Tibial nerve (tissue), 4 donors: ENCODE results near the gene FHDC1.

Source experiments
- CTCF ChIP-seq, 5 experiments: fragments of 200-600 bp in 3 of 5; fragments of 450-650 bp in 2 of 5; sonication (generic) in 3 of 5; IDR thresholded peaks; one replicate each; pipeline ENCODE4 v1.5.1; 2016 to 2019; ENCODE audit warnings: antibody characterized with exemption in 5 of 5, mild to moderate bottlenecking in 3 of 5, moderate library complexity in 2 of 5
- EP300 ChIP-seq, 2 donors: sonication (generic); formaldehyde crosslinking; IDR thresholded peaks; one replicate each; pipeline ENCODE4 v1.6.1; 2017; ENCODE audit warnings: antibody characterized with exemption in 2 of 2, mild to moderate bottlenecking in 1 of 2
- POLR2A ChIP-seq, 2 donors: fragments of 450-650 bp; IDR thresholded peaks; one replicate each; pipeline ENCODE4 v1.6.1; 2017; ENCODE audit warnings: antibody characterized with exemption in 2 of 2, mild to moderate bottlenecking in 2 of 2, moderate library complexity in 2 of 2

- TF ChIP-seq CTCF (IDR thresholded peaks at IDR 0.05) (no peak), EP300 (IDR thresholded peaks at IDR 0.05) (no peak), POLR2A (IDR thresholded peaks at IDR 0.05) (no peak)
These were observed 74.0 kb downstream of the FHDC1 start for GRCh38 chr4:153010146-153010545.
